IMR-90 (cell line): ENCODE measurements around the gene USP5. TPM values are rescaled to one million over a fixed set of nuclear protein-coding genes. Genes with fewer than 3 reads are reported as not detected.
A peak's percentile ranks its signal among the peaks of the same experiment; 100 is the strongest.

Experiments
- ATAC-seq: fragments of 200-7000 bp; cut with Tn5 transposase; 2 replicates; pipeline ENCODE4 v1.9.1; 2020; ENCODE audit warnings: low read depth, mild to moderate bottlenecking, moderate library complexity
- BruUV-seq: library from RNA; stranded (reverse); fragments of 400-500 nt; replicated peaks from 2 replicates; lab custom pipeline; 2021; lab: Mats Ljungman, UMichigan
- CTCF ChIA-PET: fragments of 300-600 bp; formaldehyde crosslinking; extraction: SDS; loops from one replicate; lab custom pipeline; 2021; ENCODE audit warnings: antibody characterized with exemption; lab: Yijun Ruan, JAX
- POLR2A ChIA-PET: fragments of 300-600 bp; sonication (Branson Sonifier 250); formaldehyde crosslinking; loops from one replicate; lab custom pipeline; 2022; ENCODE audit warnings: antibody characterized with exemption; ENCODE audit not compliant: unreplicated experiment; lab: Charles Lee
- DNase-seq: peaks from one replicate; pipeline ENCODE4 v3.0.0; 2013
- H2AFZ ChIP-seq: replicated peaks from 2 replicates; pipeline ENCODE3; 2013; ENCODE audit warnings: low read length, mild to moderate bottlenecking; ENCODE audit not compliant: poor library complexity
- H2AK5ac ChIP-seq: 2 replicates; pipeline ENCODE4 v1.6.1; 2013; ENCODE audit warnings: low read depth, low read length, inconsistent platforms
- H2AK9ac ChIP-seq: replicated peaks from 2 replicates; pipeline ENCODE3; 2013; ENCODE audit warnings: mild to moderate bottlenecking, low read depth, low read length, moderate library complexity; ENCODE audit not compliant: poor library complexity
- H2BK120ac ChIP-seq: 2 replicates; pipeline ENCODE4 v1.6.1; 2013; ENCODE audit warnings: low read depth, low read length, inconsistent platforms
- H2BK15ac ChIP-seq: 3 replicates; pipeline ENCODE4 v1.6.1; 2013; ENCODE audit warnings: low read depth, low read length, inconsistent platforms
- H2BK20ac ChIP-seq: 2 replicates; pipeline ENCODE4 v1.6.1; 2013; ENCODE audit warnings: low read depth, mild to moderate bottlenecking, inconsistent platforms, low read length, moderate library complexity
- H2BK5ac ChIP-seq: 2 replicates; pipeline ENCODE4 v1.6.1; 2013; ENCODE audit warnings: mild to moderate bottlenecking, low read depth, low read length, inconsistent platforms; ENCODE audit not compliant: poor library complexity, severe bottlenecking
- H3K14ac ChIP-seq: replicated peaks from 2 replicates; pipeline ENCODE4 v1.6.1; 2013; ENCODE audit warnings: low read depth, low read length, inconsistent platforms
- H3K18ac ChIP-seq: 2 replicates; pipeline ENCODE4 v1.6.1; 2013; ENCODE audit warnings: low read depth, low read length, control low read depth
- H3K23ac ChIP-seq: 2 replicates; pipeline ENCODE4 v1.6.1; 2013; ENCODE audit warnings: low read depth, low read length, inconsistent platforms
- H3K27ac ChIP-seq: 2 replicates; pipeline ENCODE4 v1.5.1; 2013; ENCODE audit warnings: mild to moderate bottlenecking, control low read depth, low read length; ENCODE audit not compliant: insufficient read depth
- H3K27me3 ChIP-seq: 2 replicates; pipeline ENCODE4 v1.6.1; 2013; ENCODE audit warnings: low read length; ENCODE audit not compliant: control insufficient read depth, insufficient read depth
- H3K36me3 ChIP-seq: 2 replicates; pipeline ENCODE4 v1.6.1; 2013; ENCODE audit warnings: low read length, mixed read lengths; ENCODE audit not compliant: control insufficient read depth, insufficient read depth
- H3K4ac ChIP-seq: 2 replicates; pipeline ENCODE4 v1.6.1; 2013; ENCODE audit warnings: low read depth, low read length, inconsistent platforms
- H3K4me1 ChIP-seq: 2 replicates; pipeline ENCODE4 v1.6.1; 2013; ENCODE audit warnings: low read length, mixed read lengths; ENCODE audit not compliant: control insufficient read depth, insufficient read depth
- H3K4me2 ChIP-seq: 2 replicates; pipeline ENCODE4 v1.6.1; 2013; ENCODE audit warnings: low read depth, mild to moderate bottlenecking, control low read depth, low read length, moderate library complexity
- H3K4me3 ChIP-seq: 2 replicates; pipeline ENCODE4 v1.5.1; 2013; ENCODE audit warnings: low read depth, mild to moderate bottlenecking, control low read depth, low read length, moderate library complexity; ENCODE audit not compliant: insufficient read depth
- H3K56ac ChIP-seq: 2 replicates; pipeline ENCODE4 v1.6.1; 2013; ENCODE audit warnings: low read length, inconsistent platforms; ENCODE audit not compliant: insufficient read depth; ENCODE audit errors: extremely low read depth
- H3K79me1 ChIP-seq, 2 experiments: 2 replicates each; pipeline ENCODE4 v1.6.1; 2013; ENCODE audit warnings: low read length in 2 of 2, inconsistent platforms in 1 of 2, low read depth in 1 of 2
- H3K9ac ChIP-seq: 2 replicates; pipeline ENCODE4 v1.6.1; 2013; ENCODE audit warnings: low read depth, low read length, control low read depth
- H3K9me1 ChIP-seq: 2 replicates; pipeline ENCODE4 v1.6.1; 2013; ENCODE audit warnings: low read length, inconsistent platforms; ENCODE audit not compliant: insufficient read depth
- H3K9me3 ChIP-seq: 2 replicates; pipeline ENCODE4 v1.6.1; 2013; ENCODE audit warnings: low read length; ENCODE audit not compliant: control insufficient read depth, insufficient read depth
- H4K20me1 ChIP-seq: 2 replicates; pipeline ENCODE4 v1.6.1; 2013; ENCODE audit warnings: low read length, inconsistent platforms; ENCODE audit not compliant: insufficient read depth
- H4K5ac ChIP-seq: 2 replicates; pipeline ENCODE4 v1.6.1; 2013; ENCODE audit warnings: mild to moderate bottlenecking, low read depth, low read length, control low read depth
- H4K8ac ChIP-seq, 2 experiments: 2 replicates each; pipeline ENCODE4 v1.6.1; 2013; ENCODE audit warnings: low read depth in 2 of 2, low read length in 2 of 2, control low read depth in 1 of 2, inconsistent platforms in 1 of 2
- H4K91ac ChIP-seq: 2 replicates; pipeline ENCODE4 v1.6.1; 2013; ENCODE audit warnings: low read depth, low read length, inconsistent platforms; ENCODE audit not compliant: insufficient read depth
- BHLHE40 ChIP-seq: fragments of 150-350 bp; IDR thresholded peaks from 2 replicates; pipeline ENCODE4 v1.6.1; 2016; ENCODE audit warnings: mild to moderate bottlenecking, low read depth, low read length
- CEBPB ChIP-seq: IDR thresholded peaks from 2 replicates; pipeline ENCODE4 v1.6.1; 2012; ENCODE audit warnings: low read depth, low read length, improper control_type of control experiment
- CHD1 ChIP-seq: IDR thresholded peaks from 2 replicates; pipeline ENCODE4 v1.6.1; 2012; ENCODE audit warnings: low read depth, low read length, improper control_type of control experiment
- FOS ChIP-seq: fragments of 150-350 bp; IDR thresholded peaks from 2 replicates; pipeline ENCODE4 v1.6.1; 2016; ENCODE audit warnings: low read depth, low read length
- MAFK ChIP-seq: IDR thresholded peaks from 2 replicates; pipeline ENCODE4 v1.6.1; 2012; ENCODE audit warnings: low read depth, low read length, improper control_type of control experiment
- RAD21 ChIP-seq: IDR thresholded peaks from 2 replicates; pipeline ENCODE4 v1.6.1; 2012; ENCODE audit warnings: low read length, improper control_type of control experiment
- RCOR1 ChIP-seq: IDR thresholded peaks from 2 replicates; pipeline ENCODE4 v1.6.1; 2012; ENCODE audit warnings: mild to moderate bottlenecking, low read length, improper control_type of control experiment; ENCODE audit not compliant: insufficient replicate concordance
- RFX5 ChIP-seq: IDR thresholded peaks from 2 replicates; pipeline ENCODE4 v1.8.0; 2012; ENCODE audit warnings: low read depth, mild to moderate bottlenecking, low read length, moderate library complexity
- WGBS, 2 experiments: methylation state at CpG; one replicate each; pipeline versions ENCODE4 v1.1.5 to v1.1.7; 2013; ENCODE audit warnings: missing lambda C conversion rate in 2 of 2; ENCODE audit not compliant: insufficient read length in 1 of 2; ENCODE audit errors: extremely low coverage in 2 of 2; 5-methylcytosine and 5-hydroxymethylcytosine counted together
- dilution Hi-C: fragments of 300-500 bp; cut with HindIII; formaldehyde crosslinking; loops from one replicate; pipeline ENCODE4 v1.14.3; 2018; ENCODE audit warnings: low sequenced_read_pairs; ENCODE audit not compliant: unreplicated experiment
- in situ Hi-C: fragments of 300-500 bp; cut with MboI; formaldehyde crosslinking; loops from 3 replicates; pipeline ENCODE4 v1.14.3; 2019; ENCODE audit warnings: low sequenced_read_pairs, inconsistent platforms, mixed read lengths
- intact Hi-C: fragments of 100-400 bp; cut with micrococcal nuclease; formaldehyde crosslinking; loops from 2 replicates; pipeline ENCODE4 v1.10.0; 2022
- polyA plus RNA-seq, 3 experiments: library from polyadenylated mRNA; depleted of rRNA; stranded (reverse); fragments of >200 nt; gene quantifications; 2 replicates each; pipeline ENCODE4 v1.2.3, GENCODE V29; 2012; ENCODE audit warnings: low replicate concordance in 1 of 3
- total RNA-seq: library from RNA; depleted of rRNA; stranded (reverse); fragments of >200 nt; gene quantifications from 2 replicates; pipeline ENCODE4 v1.2.3, GENCODE V29; 2012; rRNA removed
- TF ChIP-seq, protein P1 (sequence below): conservative IDR thresholded peaks from 2 replicates; pipeline ENCODE4 v1.5.1; 2012; ENCODE audit warnings: mild to moderate bottlenecking, low read depth, low read length, improper control_type of control experiment

The USP5 gene
- total and polyA plus RNA-seq, 2 of the 4 experiments (the other 2 are of a cell fraction): 69.7 to 125 TPM

DNA sequence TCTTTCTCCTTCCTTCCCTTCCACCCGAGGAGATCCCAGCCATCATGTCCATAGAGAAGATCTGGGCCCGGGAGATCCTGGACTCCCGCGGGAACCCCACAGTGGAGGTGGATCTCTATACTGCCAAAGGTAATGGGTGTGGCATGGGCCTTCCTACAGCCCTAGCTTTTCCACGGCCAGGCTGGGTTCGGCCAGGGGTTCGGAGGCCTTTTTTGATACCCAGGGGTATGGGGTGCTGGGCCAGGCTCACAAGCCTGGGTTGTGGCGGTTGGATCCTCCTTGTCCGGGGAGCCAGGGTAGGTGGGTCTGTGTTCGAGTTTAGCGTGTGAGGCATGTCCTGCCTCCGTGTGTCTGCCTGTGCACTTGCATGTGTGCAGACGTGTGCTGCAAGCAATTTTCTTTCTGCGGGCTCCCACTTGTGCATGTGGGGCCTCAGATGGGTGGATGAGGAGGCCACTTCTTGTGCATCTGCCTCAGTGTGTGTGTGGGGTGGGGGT lies 63.9 kb downstream of the USP5 start:
- no peak overlapping the region for H3K23ac ChIP-seq
- no peak overlapping the region for H4K8ac ChIP-seq
- peak overlapping the region; percentile 33 for H2AK9ac ChIP-seq
- H2BK5ac ChIP-seq: no peak overlapping the region
- H3K56ac ChIP-seq: no peak overlapping the region
- CTCF ChIA-PET: no interaction called here
- no peak overlapping the region for H3K18ac ChIP-seq
- POLR2A ChIA-PET: no interaction called here
- H3K14ac ChIP-seq: 0 out of 2 replicates have a peak overlapping the region, but pooled peaks have one; percentile 33
- in situ Hi-C loops: no loop called here
- peak overlapping the region; percentile 61 for H2AFZ ChIP-seq
- no peaks in the 10 kb centered on the region for H3K27me3 ChIP-seq
- peaks cover 24% of the 10 kb centered on the region for H3K4me1 ChIP-seq
- H3K9me3 ChIP-seq: no peaks in the 10 kb centered on the region
- no peak overlapping the region; the same call in 1 of the 2 replicates for H3K27ac ChIP-seq
- DNase-seq: no peak
- 0 out of 2 replicates have a peak, but pooled peaks cover 6% of the 10 kb centered on the region for H4K20me1 ChIP-seq
- H3K9ac ChIP-seq: peak overlapping the region; percentile 45; the same call in 1 of the 2 replicates
- H2AK5ac ChIP-seq: peak overlapping the region; percentile 48
- H3K4ac ChIP-seq: no peak overlapping the region
- peak overlapping the region; percentile 90; the same call in 1 of the 2 replicates for H3K4me3 ChIP-seq
- dilution Hi-C loops: no loop called here
- no TSS peak for BruUV-seq
- H2BK120ac ChIP-seq: no peak overlapping the region
- H4K91ac ChIP-seq: no peak overlapping the region
- no peak for TF ChIP-seq RCOR1
- TF ChIP-seq, protein P1, sequence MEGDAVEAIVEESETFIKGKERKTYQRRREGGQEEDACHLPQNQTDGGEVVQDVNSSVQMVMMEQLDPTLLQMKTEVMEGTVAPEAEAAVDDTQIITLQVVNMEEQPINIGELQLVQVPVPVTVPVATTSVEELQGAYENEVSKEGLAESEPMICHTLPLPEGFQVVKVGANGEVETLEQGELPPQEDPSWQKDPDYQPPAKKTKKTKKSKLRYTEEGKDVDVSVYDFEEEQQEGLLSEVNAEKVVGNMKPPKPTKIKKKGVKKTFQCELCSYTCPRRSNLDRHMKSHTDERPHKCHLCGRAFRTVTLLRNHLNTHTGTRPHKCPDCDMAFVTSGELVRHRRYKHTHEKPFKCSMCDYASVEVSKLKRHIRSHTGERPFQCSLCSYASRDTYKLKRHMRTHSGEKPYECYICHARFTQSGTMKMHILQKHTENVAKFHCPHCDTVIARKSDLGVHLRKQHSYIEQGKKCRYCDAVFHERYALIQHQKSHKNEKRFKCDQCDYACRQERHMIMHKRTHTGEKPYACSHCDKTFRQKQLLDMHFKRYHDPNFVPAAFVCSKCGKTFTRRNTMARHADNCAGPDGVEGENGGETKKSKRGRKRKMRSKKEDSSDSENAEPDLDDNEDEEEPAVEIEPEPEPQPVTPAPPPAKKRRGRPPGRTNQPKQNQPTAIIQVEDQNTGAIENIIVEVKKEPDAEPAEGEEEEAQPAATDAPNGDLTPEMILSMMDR: no peak
- TF ChIP-seq MAFK: no peak
- no peak for TF ChIP-seq CEBPB
- no peak for TF ChIP-seq BHLHE40
- TF ChIP-seq FOS: no peak
- TF ChIP-seq RFX5: no peak
- TF ChIP-seq CHD1: no peak
- TF ChIP-seq RAD21: no peak
- no peak overlapping the region for H2BK20ac ChIP-seq
- H3K9me1 ChIP-seq: peaks cover 8% of the 10 kb centered on the region; the same call in 1 of the 2 replicates
- no peak overlapping the region for H2BK15ac ChIP-seq
- peaks cover 29% of the 10 kb centered on the region for H3K36me3 ChIP-seq
- no peak overlapping the region for H4K5ac ChIP-seq
- H3K4me2 ChIP-seq: peak overlapping the region; percentile 96
- 98% methylated on average over 5 of the region's 14 CpGs; no CpG with 5 or more reads in 1 of the 2 experiments for whole genome bisulfite sequencing, 2 experiments
- no peak for ATAC-seq
- peaks cover 37 to 41% of the 10 kb centered on the region in 2 experiments for H3K79me1 ChIP-seq
- intact Hi-C loops: no loop called here

Other genes with a start within 250 kb of the USP5 start
- 262 and 279 TPM in 2 replicates for gene CHD4, start 244.8 kb upstream of the USP5 start, total RNA-seq
- 99.8 and 116 TPM in 2 replicates for gene CHD4, start 244.8 kb upstream of the USP5 start, polyA plus RNA-seq (2012; rRNA removed)
- gene LPAR5, start 216.2 kb upstream of the USP5 start, total RNA-seq: not detected in 2 replicates
- not detected in 2 replicates for gene LPAR5, start 216.2 kb upstream of the USP5 start, polyA plus RNA-seq (2012; rRNA removed)
- gene ACRBP, start 204.7 kb upstream of the USP5 start, total RNA-seq: not detected in 2 replicates
- gene ACRBP, start 204.7 kb upstream of the USP5 start, polyA plus RNA-seq (2012; rRNA removed): 0.27 and 0.38 TPM in 2 replicates
- 22.0 and 25.3 TPM in 2 replicates for gene ING4, start 189.0 kb upstream of the USP5 start, total RNA-seq
- 31.1 and 47.5 TPM in 2 replicates for gene ING4, start 189.0 kb upstream of the USP5 start, polyA plus RNA-seq (2012; rRNA removed)
- 16.3 and 17.5 TPM in 2 replicates for gene ZNF384, start 162.8 kb upstream of the USP5 start, total RNA-seq
- 53.7 and 55.6 TPM in 2 replicates for gene ZNF384, start 162.8 kb upstream of the USP5 start, polyA plus RNA-seq (2012; rRNA removed)
- gene PIANP, start 151.3 kb upstream of the USP5 start, total RNA-seq: under 0.01 and 0.18 TPM in 2 replicates
- gene PIANP, start 151.3 kb upstream of the USP5 start, polyA plus RNA-seq (2012; rRNA removed): 5.4 and 6.8 TPM in 2 replicates
- gene COPS7A, start 128.1 kb upstream of the USP5 start, total RNA-seq: 51.4 and 58.8 TPM in 2 replicates
- gene COPS7A, start 128.1 kb upstream of the USP5 start, polyA plus RNA-seq (2012; rRNA removed): 135 and 138 TPM in 2 replicates
- 236 and 244 TPM in 2 replicates for gene MLF2, start 99.0 kb upstream of the USP5 start, total RNA-seq
- 359 and 403 TPM in 2 replicates for gene MLF2, start 99.0 kb upstream of the USP5 start, polyA plus RNA-seq (2012; rRNA removed)
- 11.4 and 17.2 TPM in 2 replicates for gene PTMS, start 85.8 kb upstream of the USP5 start, total RNA-seq
- gene PTMS, start 85.8 kb upstream of the USP5 start, polyA plus RNA-seq (2012; rRNA removed): 275 and 288 TPM in 2 replicates
- gene LAG3, start 79.6 kb upstream of the USP5 start, total RNA-seq: not detected in 2 replicates
- gene LAG3, start 79.6 kb upstream of the USP5 start, polyA plus RNA-seq (2012; rRNA removed): 0.41 and 0.66 TPM in 2 replicates
- gene CD4, start 62.6 kb upstream of the USP5 start, total RNA-seq: 4.2 and 5.7 TPM in 2 replicates
- 15.0 and 15.7 TPM in 2 replicates for gene CD4, start 62.6 kb upstream of the USP5 start, polyA plus RNA-seq (2012; rRNA removed)
- 1.7 and 2.9 TPM in 2 replicates for gene GPR162, start 30.3 kb upstream of the USP5 start, total RNA-seq
- 6.0 and 7.8 TPM in 2 replicates for gene GPR162, start 30.3 kb upstream of the USP5 start, polyA plus RNA-seq (2012; rRNA removed)
- 25.8 and 27.8 TPM in 2 replicates for gene P3H3, start 23.7 kb upstream of the USP5 start, total RNA-seq
- 83.9 and 90.5 TPM in 2 replicates for gene P3H3, start 23.7 kb upstream of the USP5 start, polyA plus RNA-seq (2012; rRNA removed)
- gene GNB3, start 11.2 kb upstream of the USP5 start, total RNA-seq: 0.56 and 0.72 TPM in 2 replicates
- gene GNB3, start 11.2 kb upstream of the USP5 start, polyA plus RNA-seq (2012; rRNA removed): 20.5 and 20.7 TPM in 2 replicates
- 23.5 and 30.3 TPM in 2 replicates for gene CDCA3, start 864 bp upstream of the USP5 start, total RNA-seq
- gene CDCA3, start 864 bp upstream of the USP5 start, polyA plus RNA-seq (2012; rRNA removed): 61.0 and 67.5 TPM in 2 replicates
- 1,842 and 2,176 TPM in 2 replicates for gene TPI1, start 15.4 kb downstream of the USP5 start, total RNA-seq
- 1,995 and 2,214 TPM in 2 replicates for gene TPI1, start 15.4 kb downstream of the USP5 start, polyA plus RNA-seq (2012; rRNA removed)
- 1.1 and 1.3 TPM in 2 replicates for gene SPSB2, start 21.2 kb downstream of the USP5 start, total RNA-seq
- gene SPSB2, start 21.2 kb downstream of the USP5 start, polyA plus RNA-seq (2012; rRNA removed): 4.1 and 4.3 TPM in 2 replicates
- gene LRRC23, start 52.7 kb downstream of the USP5 start, total RNA-seq: 8.9 and 11.1 TPM in 2 replicates
- 9.2 and 11.4 TPM in 2 replicates for gene LRRC23, start 52.7 kb downstream of the USP5 start, polyA plus RNA-seq (2012; rRNA removed)
- gene ENO2, start 62.4 kb downstream of the USP5 start, total RNA-seq: 20.8 and 28.3 TPM in 2 replicates
- 81.5 and 92.8 TPM in 2 replicates for gene ENO2, start 62.4 kb downstream of the USP5 start, polyA plus RNA-seq (2012; rRNA removed)
- gene ATN1, start 75.8 kb downstream of the USP5 start, total RNA-seq: 2.5 and 3.4 TPM in 2 replicates
- 58.7 and 59.8 TPM in 2 replicates for gene ATN1, start 75.8 kb downstream of the USP5 start, polyA plus RNA-seq (2012; rRNA removed)
- not detected in 2 replicates for gene RNU7-1, start 91.7 kb downstream of the USP5 start, total RNA-seq
- gene RNU7-1, start 91.7 kb downstream of the USP5 start, polyA plus RNA-seq (2012; rRNA removed): not detected in 2 replicates
- gene C12orf57, start 91.9 kb downstream of the USP5 start, total RNA-seq: 197 and 238 TPM in 2 replicates
- 530 and 703 TPM in 2 replicates for gene C12orf57, start 91.9 kb downstream of the USP5 start, polyA plus RNA-seq (2012; rRNA removed)
- gene PTPN6, start 99.2 kb downstream of the USP5 start, total RNA-seq: under 0.01 TPM in 1 of 2 replicates, not detected in the other
- 0.14 TPM in 1 of 2 replicates, not detected in the other for gene PTPN6, start 99.2 kb downstream of the USP5 start, polyA plus RNA-seq (2012; rRNA removed)
- 219 and 240 TPM in 2 replicates for gene PHB2, start 118.5 kb downstream of the USP5 start, total RNA-seq
- 286 and 298 TPM in 2 replicates for gene PHB2, start 118.5 kb downstream of the USP5 start, polyA plus RNA-seq (2012; rRNA removed)
- gene EMG1, start 118.8 kb downstream of the USP5 start, total RNA-seq: 43.6 and 66.1 TPM in 2 replicates
- gene EMG1, start 118.8 kb downstream of the USP5 start, polyA plus RNA-seq (2012; rRNA removed): 37.5 and 43.1 TPM in 2 replicates
- gene LPCAT3, start 166.3 kb downstream of the USP5 start, total RNA-seq: 6.4 and 7.0 TPM in 2 replicates
- 17.4 and 18.6 TPM in 2 replicates for gene LPCAT3, start 166.3 kb downstream of the USP5 start, polyA plus RNA-seq (2012; rRNA removed)
- gene C1S, start 208.6 kb downstream of the USP5 start, total RNA-seq: 34.4 and 49.6 TPM in 2 replicates
- 64.1 and 85.4 TPM in 2 replicates for gene C1S, start 208.6 kb downstream of the USP5 start, polyA plus RNA-seq (2012; rRNA removed)
- 19.4 and 38.4 TPM in 2 replicates for gene C1R, start 240.3 kb downstream of the USP5 start, total RNA-seq
- gene C1R, start 240.3 kb downstream of the USP5 start, polyA plus RNA-seq (2012; rRNA removed): 153 and 165 TPM in 2 replicates